HG03520 (cell line): Measurements from ENCODE around the gene PLEKHM3.
"Not testable (repeated sequence)": the region's sequence is repeated elsewhere in the genome, so short reads cannot be mapped to it uniquely, and the experiment has no call there.

Experiments
- ATAC-seq: cut with Tn5 transposase; IDR thresholded peaks from one replicate; pipeline ENCODE4 v1.9.1; 2021; ENCODE audit warnings: mild to moderate bottlenecking, moderate library complexity; ENCODE audit not compliant: unreplicated experiment

PLEKHM3 gene

GRCh38 chr2:207926989-207927300 lies 98.4 kb downstream of the PLEKHM3 start:
- ATAC-seq, result no peak

- ATAC-seq, result no peak
Measured at GRCh38 chr2:207926133-207926988, 99.0 kb downstream of the PLEKHM3 start.

GRCh38 chr2:207925601-207926000 lies 99.7 kb downstream of the PLEKHM3 start:
- ATAC-seq, result no peak

- ATAC-seq, result no peak
Measured at GRCh38 chr2:207921606-207922005, 103.7 kb downstream of the PLEKHM3 start.

GRCh38 chr2:207920721-207921120 lies 104.6 kb downstream of the PLEKHM3 start:
- ATAC-seq, result no peak

GRCh38 chr2:207920321-207920720 lies 105.0 kb downstream of the PLEKHM3 start:
- no peak for ATAC-seq

- no peak for ATAC-seq
Measured at GRCh38 chr2:207919164-207919919, 106.0 kb downstream of the PLEKHM3 start.

- no peak for ATAC-seq
Measured at GRCh38 chr2:207914716-207915115, 110.6 kb downstream of the PLEKHM3 start.

GRCh38 chr2:207913772-207914358 lies 111.5 kb downstream of the PLEKHM3 start:
- ATAC-seq, result no peak

GRCh38 chr2:207911856-207912255 lies 113.5 kb downstream of the PLEKHM3 start:
- ATAC-seq, result no peak

GRCh38 chr2:207911215-207911614 lies 114.1 kb downstream of the PLEKHM3 start:
- ATAC-seq, result no peak

- not testable (repeated sequence) for ATAC-seq
Measured at GRCh38 chr2:207906495-207906894, 118.8 kb downstream of the PLEKHM3 start.

GRCh38 chr2:207905546-207905945 lies 119.8 kb downstream of the PLEKHM3 start:
- no peak for ATAC-seq

- no peak for ATAC-seq
Measured at GRCh38 chr2:207903236-207903635, 122.1 kb downstream of the PLEKHM3 start.

GRCh38 chr2:207902821-207903220 lies 122.5 kb downstream of the PLEKHM3 start:
- ATAC-seq, result no peak

- no peak for ATAC-seq
Measured at GRCh38 chr2:207901829-207902228, 123.5 kb downstream of the PLEKHM3 start.

- no peak for ATAC-seq
Measured at GRCh38 chr2:207901401-207901800, 123.9 kb downstream of the PLEKHM3 start.

GRCh38 chr2:207898354-207898695 lies 127.0 kb downstream of the PLEKHM3 start:
- no peak for ATAC-seq

GRCh38 chr2:207897541-207898353 lies 127.6 kb downstream of the PLEKHM3 start:
- ATAC-seq, result no peak

- ATAC-seq, result no peak
Measured at GRCh38 chr2:207896525-207897285, 128.6 kb downstream of the PLEKHM3 start.
